Temporal lobe (tissue), 1 donor: ENCODE results near the gene GDE1. TPM values are rescaled to one million over a fixed set of nuclear protein-coding genes. Genes with fewer than 3 reads are reported as not detected.

Experiments
- total RNA-seq: library from RNA; depleted of rRNA; stranded (reverse); fragments of >200 nt; gene quantifications from one replicate; pipeline ENCODE4 v1.2.3, GENCODE V29; 2014

The GDE1 gene
- total RNA-seq, 1 donor from 2014 or later = 29.7 TPM

Other genes with a start within 250 kb of the GDE1 start
- gene CLEC19A, start 236.4 kb downstream of the GDE1 start, total RNA-seq = not detected
- gene TMC5, start 104.2 kb downstream of the GDE1 start, total RNA-seq = 0.49 TPM
- 73.5 TPM for gene CCP110, start 1.8 kb upstream of the GDE1 start, total RNA-seq
- 34.7 TPM for gene VPS35L, start 33.6 kb upstream of the GDE1 start, total RNA-seq
- gene KNOP1, start 196.1 kb upstream of the GDE1 start, total RNA-seq = 18.9 TPM
- gene IQCK, start 196.2 kb upstream of the GDE1 start, total RNA-seq = 6.4 TPM